Lower lobe of right lung (tissue), 2 donors: ENCODE measurements around the gene PDSS2. TPM values are rescaled to one million over a fixed set of nuclear protein-coding genes. Genes with fewer than 3 reads are reported as not detected.
A peak's percentile ranks its signal among the peaks of the same experiment; 100 is the strongest.

Source experiments
- ATAC-seq, 2 donors: fragments of 200-7000 bp; cut with Tn5 transposase; one replicate each; pipeline ENCODE4 v1.9.1; 2020 to 2022; ENCODE audit warnings: mild to moderate bottlenecking in 2 of 2, moderate library complexity in 2 of 2
- DNase-seq: peaks from one replicate; pipeline ENCODE4 v3.0.0-alpha.2; 2020
- H3K27ac ChIP-seq: fragments of 200-600 bp; one replicate; pipeline ENCODE4 v1.8.0; 2022
- H3K27me3 ChIP-seq: fragments of 200-600 bp; one replicate; pipeline ENCODE4 v1.8.0; 2022; ENCODE audit warnings: low read depth
- H3K36me3 ChIP-seq: fragments of 200-600 bp; one replicate; pipeline ENCODE4 v1.8.0; 2022; ENCODE audit warnings: mild to moderate bottlenecking
- H3K4me1 ChIP-seq: fragments of 200-600 bp; one replicate; pipeline ENCODE4 v1.8.0; 2022
- H3K4me3 ChIP-seq: fragments of 200-600 bp; one replicate; pipeline ENCODE4 v1.8.0; 2022; ENCODE audit warnings: mild to moderate bottlenecking
- H3K9me3 ChIP-seq: fragments of 200-600 bp; one replicate; pipeline ENCODE4 v1.8.0; 2022
- CTCF ChIP-seq: fragments of 200-600 bp; IDR thresholded peaks from one replicate; pipeline ENCODE4 v1.8.0; 2022; ENCODE audit warnings: antibody characterized with exemption, mild to moderate bottlenecking
- intact Hi-C: fragments of 100-400 bp; cut with DNase I; formaldehyde crosslinking; loops from one replicate; pipeline ENCODE4 v1.11.0; 2022
- long read RNA-seq: library from polyadenylated mRNA; unstranded; transcript quantifications from one replicate; pipeline ENCODE4 v2.0.0, GENCODE V29; 2021
- total RNA-seq: library from RNA; stranded (reverse); fragmentation: NEBNext Ultra II Directional; extraction: Animal tissue kit (Norgen Biotek cat#: 25700); gene quantifications from one replicate; pipeline ENCODE4 v1.2.1, GENCODE V29; 2021
- donor health status: DM: no; HTN: yes; CAD: no; lungs with severe emphysema.

Gene PDSS2
- total RNA-seq = 14.9 TPM
- long read RNA-seq, transcript PDSS2-202 (8 exons, 3,540 nt) = major isoform, 11 of 33 reads
- long read RNA-seq, partial matches to known transcripts = 1 of 33 reads
- long read RNA-seq, other reads (novel, unspliced or antisense) = 18 of 33 reads

GRCh38 chr6:107459283-107460082 lies at the start of gene PDSS2:
TSS of gene PDSS2 (minus strand) at chr6:107459564. CDS start at chr6:107459285, 279 bp downstream.
- ATAC-seq (peak; percentile 99 to 100), DNase-seq (peak; percentile 100)
- no peaks in the 10 kb centered on the region for H3K9me3 ChIP-seq
- peak; percentile 62 for TF ChIP-seq CTCF
- peak within 1 kb of the TSS; percentile 94 for H3K27ac ChIP-seq
- peak within 1 kb of the TSS; percentile 81 for H3K4me3 ChIP-seq
- intact Hi-C loops = no loop called here
- no peaks in the 10 kb centered on the region for H3K27me3 ChIP-seq
- H3K4me1 ChIP-seq = peaks cover 18% of the 10 kb centered on the region
- no peaks in the 10 kb centered on the region for H3K36me3 ChIP-seq

GRCh38 chr6:107506145-107506544 lies 46.8 kb upstream of the PDSS2 start:
- TF ChIP-seq CTCF = no peak
- ATAC-seq (no peak), DNase-seq (no peak)
- no peak overlapping the region for H3K4me3 ChIP-seq
- no peaks in the 10 kb centered on the region for H3K27me3 ChIP-seq
- H3K4me1 ChIP-seq = no peaks in the 10 kb centered on the region
- H3K9me3 ChIP-seq = no peaks in the 10 kb centered on the region
- no peak overlapping the region for H3K27ac ChIP-seq
- intact Hi-C loops = no loop called here
- H3K36me3 ChIP-seq = no peaks in the 10 kb centered on the region

- no peak for TF ChIP-seq CTCF
- no peaks in the 10 kb centered on the region for H3K36me3 ChIP-seq
- ATAC-seq = no peak
- no peaks in the 10 kb centered on the region for H3K9me3 ChIP-seq
- H3K27me3 ChIP-seq = no peaks in the 10 kb centered on the region
- no peaks in the 10 kb centered on the region for H3K4me1 ChIP-seq
- intact Hi-C loops = no loop called here
- H3K27ac ChIP-seq = no peak overlapping the region
- DNase-seq = no peak
- H3K4me3 ChIP-seq = no peak overlapping the region
These were observed 45.1 kb upstream of the PDSS2 start for GRCh38 chr6:107504270-107505026.

- Histone ChIP-seq H3K27me3 (no peaks in the 10 kb centered on the region), H3K4me1 (peaks cover 43% of the 10 kb centered on the region), H3K36me3 (no peaks in the 10 kb centered on the region), H3K27ac (no peak overlapping the region), H3K4me3 (no peak overlapping the region), H3K9me3 (no peaks in the 10 kb centered on the region)
- no peak for ATAC-seq
- DNase-seq = no peak
- no peak for TF ChIP-seq CTCF
- intact Hi-C loops = no loop called here
These were observed 37.7 kb upstream of the PDSS2 start for GRCh38 chr6:107496892-107497684.

GRCh38 chr6:107495971-107496370 lies 36.6 kb upstream of the PDSS2 start:
- TF ChIP-seq CTCF = no peak
- H3K27ac ChIP-seq = peak overlapping the region; percentile 63
- peaks cover 52% of the 10 kb centered on the region for H3K4me1 ChIP-seq
- H3K27me3 ChIP-seq = no peaks in the 10 kb centered on the region
- no peaks in the 10 kb centered on the region for H3K36me3 ChIP-seq
- intact Hi-C loops = no loop called here
- ATAC-seq (no peak), DNase-seq (no peak)
- H3K4me3 ChIP-seq = no peak overlapping the region
- no peaks in the 10 kb centered on the region for H3K9me3 ChIP-seq
